HG03457 (cell line): ENCODE data around the gene GBA2.

ENCODE experiments used
- ATAC-seq: cut with Tn5 transposase; IDR thresholded peaks from one replicate; pipeline ENCODE4 v1.9.1; 2021; ENCODE audit warnings: moderate number of reproducible peaks; ENCODE audit not compliant: unreplicated experiment

The GBA2 gene

GRCh38 chr9:35718721-35719511 is 30.1 kb downstream of the GBA2 start:
- ATAC-seq = no peak

DNA sequence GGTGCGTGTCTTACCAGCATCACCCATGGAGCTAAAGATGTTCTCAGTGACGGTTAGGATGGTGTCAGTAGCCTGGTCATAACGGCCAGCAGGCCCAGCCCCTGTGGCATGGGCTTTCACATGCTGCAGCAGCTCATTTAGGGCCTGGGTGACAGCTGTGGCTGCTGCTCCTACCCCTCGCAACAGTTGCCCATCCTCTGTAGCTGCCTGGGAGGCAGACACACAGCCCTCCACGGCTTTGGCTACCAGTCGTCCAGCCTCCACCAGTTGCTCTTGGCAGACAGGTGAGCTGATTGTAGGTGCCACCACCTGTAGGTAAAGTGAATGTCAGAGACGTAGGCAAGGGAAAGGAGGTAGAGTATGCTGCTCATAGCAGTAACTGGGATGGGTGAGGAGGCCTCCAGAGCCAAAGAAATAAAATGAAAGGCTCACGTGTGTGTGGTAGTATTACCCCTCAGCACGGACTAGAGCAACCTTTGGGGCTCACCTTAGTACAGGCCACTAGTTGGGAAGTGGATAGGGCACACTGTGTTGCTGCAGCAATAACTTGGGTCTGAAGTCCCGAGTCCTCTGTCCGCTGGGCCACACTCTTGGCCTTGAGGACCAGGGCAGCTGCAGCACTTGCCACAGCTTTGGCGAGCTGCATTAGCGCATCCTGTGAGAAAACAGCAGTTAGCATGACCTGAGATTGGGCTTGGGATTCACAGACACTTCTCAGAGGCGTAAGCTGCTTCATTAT is 31.7 kb downstream of the GBA2 start:
- ATAC-seq = no peak

- ATAC-seq = no peak
Observed at GRCh38 chr9:35716230-35716629, 32.8 kb downstream of the GBA2 start.

- ATAC-seq = no peak
Observed at GRCh38 chr9:35714579-35715252, 34.3 kb downstream of the GBA2 start.

DNA sequence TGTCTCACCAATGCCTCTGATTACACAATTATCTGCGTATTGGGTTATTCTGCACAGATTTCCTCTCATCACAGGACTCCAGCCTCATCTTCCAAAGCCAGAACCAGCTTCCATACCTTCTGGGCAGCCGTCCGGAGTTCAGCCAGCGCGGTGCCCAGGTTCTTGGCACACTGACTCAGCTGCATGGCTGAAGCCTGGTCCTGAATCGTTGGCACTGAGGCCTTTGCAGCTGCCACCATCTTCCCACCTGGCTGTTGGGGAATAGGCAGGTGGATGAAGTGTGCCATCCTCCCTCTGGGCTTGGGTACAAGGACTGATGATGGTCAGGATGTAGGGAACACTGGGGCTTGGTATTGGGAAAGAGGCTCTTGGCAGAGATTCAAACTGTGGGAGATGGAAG is 34.9 kb downstream of the GBA2 start:
- no peak for ATAC-seq

DNA sequence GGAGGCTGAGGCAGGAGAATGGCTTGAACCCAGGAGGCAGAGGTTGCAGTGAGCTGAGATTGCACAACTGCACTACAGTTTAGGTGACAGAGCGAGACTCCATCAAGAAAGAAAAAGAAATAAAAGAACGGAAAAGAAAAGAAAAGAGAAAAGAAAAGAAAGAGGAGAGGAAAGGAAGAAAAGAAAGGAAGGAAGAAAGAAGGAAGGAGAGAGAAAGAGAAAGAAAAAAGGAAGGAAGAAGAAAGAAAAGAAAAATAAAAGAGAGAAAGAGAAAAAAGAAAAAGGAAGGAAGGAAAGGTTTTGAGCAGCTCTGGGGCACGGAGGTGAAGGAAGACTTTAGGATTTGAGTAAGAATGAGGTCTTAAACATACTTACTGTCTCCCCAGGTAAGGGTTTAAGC is 35.5 kb downstream of the GBA2 start:
- ATAC-seq = no peak

DNA sequence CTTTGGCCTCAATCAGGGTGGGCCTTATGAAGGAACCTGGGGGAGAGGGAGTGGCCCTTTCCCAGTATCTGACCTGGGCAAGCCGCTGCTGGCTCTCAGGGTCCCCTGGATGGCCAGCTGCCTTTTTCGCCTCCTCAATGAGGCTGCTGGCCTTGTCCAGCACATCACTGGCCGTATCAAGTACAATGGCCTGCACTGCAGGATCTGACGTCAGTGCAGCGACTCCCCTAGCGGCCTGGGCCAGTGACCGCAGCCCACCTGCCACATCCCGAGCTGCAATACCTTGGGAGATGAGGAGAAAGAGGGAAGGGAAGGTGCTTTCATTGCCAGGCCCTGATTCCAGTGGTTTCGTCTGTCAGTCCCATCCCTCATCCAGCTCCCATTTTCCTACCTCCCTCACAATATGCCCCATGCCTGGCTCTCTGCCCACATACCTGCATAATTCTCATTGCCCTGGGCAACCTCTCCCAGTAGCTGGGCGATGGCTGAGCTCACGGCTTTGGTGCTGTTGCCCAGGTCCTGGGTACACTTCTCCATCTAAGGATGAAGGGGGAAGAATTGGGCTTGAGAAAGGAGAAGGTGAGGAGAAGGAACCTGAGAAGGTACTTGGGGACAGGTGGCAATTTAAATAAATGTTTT is 36.1 kb downstream of the GBA2 start:
- no peak for ATAC-seq

DNA sequence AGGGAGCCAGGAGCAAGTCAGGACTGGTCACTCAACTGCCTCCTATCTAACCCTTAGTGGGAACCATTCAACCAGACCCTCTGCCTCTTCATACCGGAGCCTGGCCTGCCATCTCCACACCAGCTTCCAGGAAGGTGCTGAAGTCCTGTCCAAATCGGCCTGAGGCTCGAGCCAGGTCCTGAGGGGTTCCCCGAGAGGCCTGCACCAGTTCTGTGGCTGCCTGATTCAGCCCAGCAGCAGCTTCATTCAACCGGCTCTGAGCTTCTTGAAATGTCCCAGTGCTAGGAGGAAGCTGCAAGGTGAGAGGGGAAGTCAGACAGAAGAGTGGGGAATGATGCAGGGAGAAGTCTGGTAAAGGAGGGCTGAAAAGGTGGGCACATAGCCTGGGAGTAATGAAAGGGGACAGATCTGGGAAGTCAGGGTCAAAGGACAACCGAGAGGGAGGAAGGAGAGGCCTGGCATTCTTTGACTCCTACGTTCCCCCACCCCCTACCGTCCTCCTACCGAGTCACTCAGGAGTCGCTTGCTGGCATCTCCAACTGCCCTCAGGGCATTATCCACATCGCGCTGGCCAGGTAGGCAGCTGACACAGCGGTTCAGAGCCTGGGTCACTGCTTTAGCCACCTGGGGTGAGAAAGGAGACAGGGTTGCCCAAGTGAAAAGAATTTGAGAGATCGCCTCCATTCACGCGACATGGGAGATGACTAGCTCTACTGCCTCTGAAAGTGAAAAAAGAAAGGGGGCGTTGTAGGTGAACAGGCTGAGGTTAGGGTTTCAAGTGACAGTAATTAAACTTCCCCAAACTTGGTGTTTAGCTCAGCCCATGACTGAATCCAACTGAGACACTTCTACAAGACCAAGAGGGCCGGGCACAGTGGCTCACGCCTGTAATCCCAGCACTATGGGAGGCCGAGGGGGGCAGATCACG is 37.3 kb downstream of the GBA2 start:
- ATAC-seq = no peak

DNA sequence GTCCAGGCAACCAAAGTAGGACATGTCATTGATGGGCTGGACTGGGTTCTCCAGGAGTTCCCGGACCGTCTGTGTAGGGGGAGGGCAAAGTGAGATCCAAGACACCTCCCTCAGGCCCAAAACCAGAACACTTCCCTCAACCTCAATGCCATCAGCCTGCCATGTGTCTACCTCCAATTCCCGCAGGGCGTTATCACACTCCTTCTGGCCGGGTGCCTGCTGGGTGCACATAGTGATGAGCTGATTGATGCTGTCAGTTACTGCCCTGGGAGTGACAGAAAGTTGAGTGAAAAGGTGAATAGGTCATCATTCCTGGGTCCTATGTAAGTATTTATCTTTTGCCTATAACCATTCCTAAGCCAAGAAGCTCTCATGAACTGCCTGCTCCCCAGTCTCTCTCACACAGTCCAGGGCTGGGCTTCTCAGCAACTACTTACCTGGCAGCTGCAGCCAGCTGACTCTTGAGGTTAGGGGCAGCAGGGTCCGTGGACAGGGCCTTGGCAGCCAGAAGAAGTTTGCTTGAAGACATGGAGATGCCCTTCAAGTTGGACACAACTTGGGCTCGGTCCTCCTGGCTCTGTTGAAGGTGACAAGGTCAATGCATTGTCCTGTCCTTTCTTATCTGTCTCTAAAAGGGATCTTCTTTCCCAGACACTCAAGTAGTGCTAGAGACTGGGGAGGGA is 38.1 kb downstream of the GBA2 start:
- no peak for ATAC-seq

- ATAC-seq = no peak
Observed at GRCh38 chr9:35708146-35708545, 40.9 kb downstream of the GBA2 start.

DNA sequence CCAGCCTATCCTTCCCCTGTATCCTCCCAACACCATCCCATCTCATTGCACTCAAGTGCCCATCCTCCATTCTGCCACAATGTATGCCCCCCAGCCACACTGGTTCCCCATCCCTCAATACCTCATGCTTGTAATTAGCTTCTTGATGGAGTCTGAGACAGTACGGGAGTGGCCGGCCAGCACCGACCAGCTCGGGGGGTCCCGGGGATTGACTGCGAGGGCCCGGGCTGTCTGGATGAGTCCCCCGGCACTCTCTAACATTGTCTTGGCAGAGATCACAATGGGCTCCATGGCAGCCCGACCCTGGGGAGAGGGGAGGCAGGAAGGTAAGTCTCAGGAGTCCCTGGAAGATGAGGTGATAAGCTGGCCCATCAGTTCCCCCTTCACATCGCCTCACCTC is 42.1 kb downstream of the GBA2 start:
- ATAC-seq = no peak

GRCh38 chr9:35705836-35706430 is 43.1 kb downstream of the GBA2 start:
- no peak for ATAC-seq

DNA sequence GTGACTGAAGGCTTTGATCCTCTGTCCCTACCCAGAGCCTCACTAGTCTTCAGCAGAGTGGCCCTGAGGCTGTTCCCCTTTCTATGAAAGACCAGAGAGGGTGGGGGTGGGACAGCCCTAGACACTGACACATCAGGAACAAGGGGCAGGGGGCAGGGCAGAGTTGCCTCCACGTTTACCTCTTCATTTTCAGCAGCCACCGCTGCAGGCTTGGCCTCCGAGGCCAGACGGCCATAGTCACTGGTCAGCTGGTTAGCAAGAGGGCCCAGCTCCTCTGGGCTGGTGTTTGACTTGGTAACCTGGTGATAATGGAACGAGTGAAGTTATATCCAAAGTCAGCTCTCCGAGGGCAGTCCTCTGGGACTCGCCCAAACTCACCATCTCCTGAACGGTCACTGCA is 43.7 kb downstream of the GBA2 start:
- ATAC-seq = no peak

DNA sequence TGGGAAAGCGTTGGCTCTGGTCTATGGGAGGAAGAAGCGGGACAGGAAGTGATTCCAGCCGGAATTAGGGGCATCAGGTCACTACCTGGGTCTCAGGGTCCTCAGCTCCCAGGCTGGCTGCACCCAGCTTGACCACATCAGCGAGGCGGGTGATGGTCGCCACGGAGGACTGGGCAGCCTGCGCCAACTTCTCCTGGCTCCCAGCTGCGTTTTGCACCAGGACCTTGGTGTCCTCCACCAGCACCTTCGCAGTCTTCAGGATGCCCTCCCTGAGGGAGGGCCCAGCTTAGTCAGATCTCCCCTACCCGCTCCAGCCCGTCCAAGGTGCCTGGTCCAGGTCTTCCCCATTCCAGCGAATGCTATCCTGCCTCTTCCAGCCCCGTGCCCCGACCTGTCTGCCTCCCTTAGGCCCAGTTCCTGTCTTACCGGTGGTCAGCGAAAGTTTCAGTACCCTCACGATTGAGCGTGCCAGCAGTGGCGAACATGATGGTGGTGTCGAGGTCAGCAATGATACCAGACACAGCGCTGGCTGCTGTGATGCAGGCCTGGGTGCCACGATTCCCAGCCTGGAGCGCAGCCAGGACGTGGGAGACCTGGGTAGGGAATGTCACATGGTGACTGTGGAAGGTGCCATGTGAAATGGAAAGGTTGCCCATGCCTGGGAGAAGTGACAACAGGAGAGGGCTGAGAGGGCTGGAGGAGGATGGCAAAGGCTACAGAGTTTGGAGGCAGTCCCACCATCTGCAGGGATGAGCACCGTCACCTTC is 44.9 kb downstream of the GBA2 start:
- ATAC-seq = no peak

GRCh38 chr9:35702696-35703095 is 46.3 kb downstream of the GBA2 start:
- ATAC-seq = no peak

DNA sequence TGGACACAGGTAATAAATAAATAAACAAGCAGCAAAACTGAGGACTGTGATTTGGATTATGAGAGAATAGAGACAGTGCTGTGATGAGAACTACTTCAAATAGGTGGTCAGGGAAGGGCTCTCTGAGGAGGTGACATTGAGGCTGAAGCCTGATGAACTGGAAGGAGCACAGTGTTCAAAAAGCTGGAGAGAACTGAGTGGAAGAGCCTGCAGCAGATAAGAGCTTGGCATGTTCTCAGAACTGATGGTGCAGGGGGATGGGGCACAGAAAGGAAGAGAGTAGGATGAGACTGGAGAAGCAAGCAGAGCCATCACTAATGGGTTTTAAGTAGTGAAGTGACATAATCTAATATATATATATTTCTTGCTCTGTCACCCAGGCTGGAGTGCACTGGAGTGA is 48.1 kb downstream of the GBA2 start:
- no peak for ATAC-seq

DNA sequence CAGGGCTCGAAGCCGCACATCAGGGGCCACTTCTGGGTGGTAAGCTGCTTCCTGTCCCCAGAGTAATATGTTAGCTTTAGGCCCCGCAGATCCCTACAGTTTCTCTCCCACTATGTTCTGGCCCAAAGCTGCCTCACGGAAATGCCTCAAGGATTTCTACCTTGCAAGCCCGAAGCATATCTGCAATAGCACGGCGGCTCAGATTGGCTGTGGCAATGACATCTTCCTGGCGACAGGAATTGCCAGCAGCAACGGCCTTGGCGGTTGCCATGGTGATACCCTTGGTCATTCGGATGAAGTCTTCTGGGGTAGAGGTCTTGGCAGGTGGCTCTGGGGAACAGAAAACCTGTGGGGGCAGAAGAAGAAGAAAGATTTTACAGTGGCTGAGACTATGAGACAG is 49.0 kb downstream of the GBA2 start:
- ATAC-seq = no peak

DNA sequence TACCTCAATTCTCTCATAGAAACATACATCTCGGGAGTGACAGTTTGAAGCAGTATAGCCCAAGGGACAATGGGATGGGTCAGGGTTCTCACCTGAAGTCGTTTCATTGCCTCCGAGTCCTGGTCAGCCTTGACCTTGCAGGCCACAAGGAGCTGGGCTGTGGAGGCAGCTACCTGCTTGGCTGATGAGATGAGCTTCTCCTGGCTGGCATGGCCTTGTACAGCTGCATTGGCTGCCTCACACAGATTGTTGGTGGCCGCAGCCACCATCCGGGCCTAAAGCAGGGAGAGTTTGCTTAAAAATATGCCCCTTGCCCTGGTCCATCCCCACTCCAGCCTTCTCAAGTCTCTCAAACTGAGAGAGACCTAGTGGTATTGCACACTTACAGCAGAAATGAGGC is 50.8 kb downstream of the GBA2 start:
- no peak for ATAC-seq

GRCh38 chr9:35697486-35697885 is 51.5 kb downstream of the GBA2 start:
- no peak for ATAC-seq
